ENCODE data around the gene NADK2. TPM values are rescaled to one million over a fixed set of nuclear protein-coding genes. Genes with fewer than 3 reads are reported as not detected.

Gene NADK2
- total RNA-seq, 1 experiment from 2014 or later: 12.2 TPM

DNA sequence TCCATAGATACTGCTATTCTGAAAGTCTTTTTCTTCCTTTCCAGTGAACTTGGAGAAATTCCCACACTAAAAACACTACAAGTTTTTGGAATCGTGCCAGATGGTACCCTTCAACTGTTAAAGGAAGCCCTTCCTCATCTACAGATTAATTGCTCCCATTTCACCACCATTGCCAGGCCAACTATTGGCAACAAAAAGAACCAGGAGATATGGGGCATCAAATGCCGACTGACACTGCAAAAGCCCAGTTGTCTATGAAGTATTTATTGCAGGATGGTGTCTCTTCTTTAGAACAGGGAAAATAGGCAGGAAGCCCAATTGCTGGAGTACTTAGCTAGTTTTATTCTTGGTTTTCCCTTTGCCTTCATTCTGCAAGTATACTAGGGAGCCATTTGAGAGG, 60.0 kb downstream of the NADK2 start:
- Histone ChIP-seq H4K8ac (replicated peaks; ENCODE audit: insufficient read length, low read depth, low read length) (no peak overlapping the region), H3K79me1 (ENCODE audit: insufficient read depth, low read depth, low read length, poor library complexity, severe bottlenecking) (no peaks in the 10 kb centered on the region), H2AK5ac (ENCODE audit: insufficient read length, low read length) (no peak overlapping the region), H3K9ac (ENCODE audit: extremely low read depth, insufficient read length, low read length) (no peak overlapping the region), H3K56ac (ENCODE audit: insufficient read length, low read depth, low read length) (no peak overlapping the region), H3K4me1 (ENCODE audit: insufficient read depth, low read length) (no peaks in the 10 kb centered on the region), H2BK15ac (ENCODE audit: low read depth, low read length) (no peak overlapping the region), H3K27ac (ENCODE audit: insufficient read length, low read depth, low read length) (no peak overlapping the region), H2BK120ac (ENCODE audit: low read depth, low read length, poor library complexity, severe bottlenecking) (no peak overlapping the region), H3K4ac (ENCODE audit: low read depth, low read length) (no peak overlapping the region), H3K27me3 (ENCODE audit: insufficient read depth, low read length) (no peaks in the 10 kb centered on the region), H3K9me3 (ENCODE audit: control insufficient read depth, low read depth, low read length) (no peaks in the 10 kb centered on the region), H2BK20ac (ENCODE audit: low read depth, low read length, poor library complexity, severe bottlenecking) (no peak overlapping the region), H4K20me1 (ENCODE audit: control insufficient read depth, insufficient read depth, insufficient read length) (no peaks in the 10 kb centered on the region), H3T11ph (ENCODE audit: low read length) (no peak overlapping the region), H4K91ac (ENCODE audit: insufficient read length, low read depth, low read length) (no peak overlapping the region), H2BK12ac (ENCODE audit: insufficient read length, low read depth, low read length) (no peak overlapping the region), H3K18ac (ENCODE audit: insufficient read length, low read depth, low read length) (no peak overlapping the region), H3K23ac (ENCODE audit: insufficient read length, low read depth, low read length) (no peak overlapping the region), H3K79me2 (ENCODE audit: insufficient read depth, low read length) (no peaks in the 10 kb centered on the region), H2AFZ (ENCODE audit: low read length) (no peak overlapping the region), H4K5ac (ENCODE audit: insufficient read length, low read depth, low read length) (no peak overlapping the region), H3K4me2 (ENCODE audit: insufficient read depth, insufficient read length, low read length) (no peak overlapping the region), H2BK5ac (ENCODE audit: insufficient read length, low read length) (no peak overlapping the region), H3K14ac (ENCODE audit: insufficient read depth, low read length) (no peak overlapping the region), H3K23me2 (ENCODE audit: insufficient read length, low read depth, low read length, poor library complexity, severe bottlenecking) (no peaks in the 10 kb centered on the region)
- H3K36me3 Mint-ChIP-seq (ENCODE audit: insufficient read depth in 1 of 3, low read depth in 3 of 3): peaks cover 56 to 89% (median 87%) of the 10 kb centered on the region in 3 experiments
- H3K27ac Mint-ChIP-seq: no peak overlapping the region
- no peaks in the 10 kb centered on the region for H3K4me1 Mint-ChIP-seq
- no CpG with 5 or more reads among the region's 2 CpGs for WGBS (ENCODE audit: extremely low coverage, insufficient read length, low lambda C conversion rate)
- H3K4me3 Mint-ChIP-seq: no peak overlapping the region
- TF ChIP-seq, protein P1, sequence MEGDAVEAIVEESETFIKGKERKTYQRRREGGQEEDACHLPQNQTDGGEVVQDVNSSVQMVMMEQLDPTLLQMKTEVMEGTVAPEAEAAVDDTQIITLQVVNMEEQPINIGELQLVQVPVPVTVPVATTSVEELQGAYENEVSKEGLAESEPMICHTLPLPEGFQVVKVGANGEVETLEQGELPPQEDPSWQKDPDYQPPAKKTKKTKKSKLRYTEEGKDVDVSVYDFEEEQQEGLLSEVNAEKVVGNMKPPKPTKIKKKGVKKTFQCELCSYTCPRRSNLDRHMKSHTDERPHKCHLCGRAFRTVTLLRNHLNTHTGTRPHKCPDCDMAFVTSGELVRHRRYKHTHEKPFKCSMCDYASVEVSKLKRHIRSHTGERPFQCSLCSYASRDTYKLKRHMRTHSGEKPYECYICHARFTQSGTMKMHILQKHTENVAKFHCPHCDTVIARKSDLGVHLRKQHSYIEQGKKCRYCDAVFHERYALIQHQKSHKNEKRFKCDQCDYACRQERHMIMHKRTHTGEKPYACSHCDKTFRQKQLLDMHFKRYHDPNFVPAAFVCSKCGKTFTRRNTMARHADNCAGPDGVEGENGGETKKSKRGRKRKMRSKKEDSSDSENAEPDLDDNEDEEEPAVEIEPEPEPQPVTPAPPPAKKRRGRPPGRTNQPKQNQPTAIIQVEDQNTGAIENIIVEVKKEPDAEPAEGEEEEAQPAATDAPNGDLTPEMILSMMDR (conservative IDR thresholded peaks at IDR 0.05): no peak
- H3K27me3 Mint-ChIP-seq (ENCODE audit: low read depth): no peaks in the 10 kb centered on the region
- peaks cover 0 to 11% of the 10 kb centered on the region in 2 experiments; a peak in 4 of 5 replicates for H3K9me3 Mint-ChIP-seq
- no peak for DNase-seq
